Inflammatory macrophage treated with lipopolysaccharide for 4 hours (primary cell): ENCODE results near the gene ADAM12.
A peak's percentile ranks its signal among the peaks of the same experiment; 100 is the strongest.
"Not testable (repeated sequence)": the region's sequence is repeated elsewhere in the genome, so short reads cannot be mapped to it uniquely, and the experiment has no call there.

ENCODE experiments used
- DNase-seq: peaks from one replicate; pipeline ENCODE4 v3.0.0-alpha.2; 2020

Gene ADAM12

DNA sequence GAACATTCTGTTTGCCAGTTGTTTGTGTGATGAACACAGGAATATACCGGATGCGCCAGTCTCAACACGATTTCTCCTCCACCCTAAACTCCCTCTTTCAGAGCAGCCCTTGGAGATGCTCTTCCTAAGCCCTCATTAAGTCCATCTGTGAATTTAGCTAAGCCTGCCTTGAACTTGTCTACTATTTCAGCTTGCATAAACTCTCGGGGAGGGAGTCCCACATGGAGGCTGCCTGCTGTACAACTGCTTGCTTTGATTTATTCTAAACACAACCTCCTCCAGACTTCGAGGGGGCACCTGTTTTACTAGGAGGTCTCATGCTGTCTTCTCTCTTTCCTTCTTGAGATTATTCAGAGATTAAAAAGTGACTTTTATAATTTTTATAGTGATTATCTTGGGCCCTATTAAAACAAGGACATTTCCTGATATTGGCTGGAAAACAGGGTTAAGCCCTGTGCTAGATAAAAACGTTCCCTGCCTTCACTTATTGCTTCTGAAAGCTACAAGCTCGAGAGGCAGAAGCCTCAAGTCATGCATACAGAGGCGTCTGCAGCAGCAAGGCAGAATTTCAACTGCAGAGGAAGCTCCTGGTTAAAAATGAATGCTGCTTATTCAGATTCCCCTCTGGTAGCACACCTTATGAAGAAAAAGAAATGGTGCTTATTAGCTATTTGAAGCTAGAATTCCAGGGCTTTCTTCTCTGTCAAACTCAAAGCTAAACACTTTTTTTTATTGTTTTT is 317.6 kb downstream of the ADAM12 start:
- DNase-seq = no peak

DNA sequence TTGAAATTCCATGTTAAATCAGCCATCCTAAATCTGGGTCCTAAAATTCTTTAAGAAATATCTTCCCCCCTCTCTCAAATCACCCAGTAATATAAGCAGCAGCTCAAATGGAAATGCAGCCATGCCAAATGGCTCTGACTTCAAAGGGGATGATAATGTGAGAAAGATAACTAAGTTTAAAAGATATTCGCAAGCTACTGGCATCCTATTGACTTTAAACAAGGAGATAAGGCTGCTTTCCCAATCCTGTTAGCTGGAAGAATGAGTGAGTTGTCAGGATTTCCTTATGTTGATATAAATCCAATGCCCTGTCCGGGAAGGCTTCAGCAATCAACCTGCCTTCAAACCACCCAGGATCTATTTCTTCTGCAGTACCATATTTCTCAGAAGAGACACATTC is 320.0 kb downstream of the ADAM12 start:
- no peak for DNase-seq

DNA sequence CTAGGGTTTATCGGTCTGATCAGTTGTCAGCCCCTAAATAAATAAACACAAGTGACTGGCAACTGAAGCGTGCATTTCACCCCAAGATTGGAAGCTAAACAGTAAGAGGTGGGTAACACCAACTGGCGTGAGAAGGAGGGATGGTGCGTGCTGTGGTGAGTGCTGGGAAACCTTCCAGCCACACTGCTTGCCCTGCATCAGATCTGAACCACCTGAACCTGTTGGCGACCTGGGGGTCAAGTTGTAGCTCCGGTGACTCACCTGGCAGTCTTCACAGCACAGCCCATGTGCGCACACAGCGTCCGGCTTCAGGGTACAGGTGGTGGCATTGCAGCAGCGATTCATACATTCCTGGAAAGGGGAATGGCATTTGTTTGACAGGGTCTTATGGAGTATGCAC is 321.8 kb downstream of the ADAM12 start:
- DNase-seq = no peak

DNA sequence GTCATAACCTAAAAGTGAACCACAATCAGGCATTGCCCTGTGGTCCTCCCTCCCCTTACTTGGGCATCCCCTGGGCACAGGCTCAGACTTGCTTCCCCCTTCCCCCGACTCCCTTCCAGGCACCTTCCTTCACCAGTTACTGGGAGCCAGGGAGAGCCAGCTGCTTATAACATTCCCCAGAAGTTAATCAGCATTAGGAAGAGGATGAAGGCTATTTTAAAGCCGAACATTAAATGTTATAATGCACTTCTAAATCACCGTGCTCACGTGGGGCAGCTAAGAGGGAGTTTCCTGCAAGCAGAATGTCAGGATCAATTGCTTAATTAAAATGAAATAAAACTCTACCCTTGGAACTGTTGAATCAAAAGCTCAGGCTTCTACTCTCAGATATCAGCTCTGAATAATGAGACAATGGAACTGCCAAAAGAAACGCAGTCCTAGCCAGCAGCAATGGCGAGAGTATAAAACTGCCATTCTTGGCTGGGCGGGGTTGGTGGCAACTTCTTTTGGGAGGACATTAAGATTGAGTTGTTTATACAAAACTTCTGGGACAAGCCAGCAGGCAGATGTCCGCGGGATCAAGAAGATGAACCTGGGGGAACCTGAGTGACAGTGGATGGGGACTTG is 322.4 kb downstream of the ADAM12 start:
- no peak for DNase-seq

DNA sequence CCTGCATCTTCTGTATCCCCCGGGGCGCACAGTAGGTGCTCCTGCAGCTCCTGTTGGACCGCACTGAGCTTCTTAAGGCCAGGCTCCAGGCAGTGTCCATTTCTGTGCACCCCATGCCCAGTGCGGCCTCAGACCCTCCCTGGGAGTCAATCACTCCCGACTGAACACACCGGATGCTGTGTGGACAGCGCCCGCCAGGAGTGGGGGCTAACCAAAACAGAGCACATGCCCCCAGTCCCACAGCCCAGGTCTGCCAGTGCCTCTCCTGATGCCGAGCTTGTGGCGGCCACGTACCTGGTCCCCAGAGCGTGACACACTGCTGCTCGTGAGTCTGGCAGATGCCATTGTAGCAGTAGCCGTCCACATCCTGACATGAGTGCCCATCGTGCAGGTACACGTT is 323.8 kb downstream of the ADAM12 start:
- no peak for DNase-seq

DNA sequence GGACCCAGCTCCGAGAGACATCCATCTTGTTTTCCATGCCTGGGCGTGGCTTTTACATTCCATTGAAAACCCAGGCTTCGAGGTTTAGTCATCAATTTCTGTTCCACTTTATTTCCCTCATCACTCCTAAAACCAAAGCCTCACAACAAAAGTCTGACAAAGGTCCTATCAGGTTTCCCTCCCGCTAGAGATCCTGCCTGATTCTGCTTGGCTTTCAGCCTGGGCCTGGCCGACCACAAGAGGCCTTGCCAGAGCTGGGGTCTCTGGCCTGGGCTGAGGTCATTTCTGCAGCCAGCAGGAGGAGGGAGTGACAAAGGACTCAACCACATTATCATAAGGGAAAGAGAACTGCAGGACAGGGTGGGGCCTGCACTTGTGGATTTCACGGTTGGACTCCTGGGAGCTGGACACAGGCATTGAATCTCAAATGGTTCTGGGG is 324.9 kb downstream of the ADAM12 start:
- DNase-seq = peak; percentile 47

DNA sequence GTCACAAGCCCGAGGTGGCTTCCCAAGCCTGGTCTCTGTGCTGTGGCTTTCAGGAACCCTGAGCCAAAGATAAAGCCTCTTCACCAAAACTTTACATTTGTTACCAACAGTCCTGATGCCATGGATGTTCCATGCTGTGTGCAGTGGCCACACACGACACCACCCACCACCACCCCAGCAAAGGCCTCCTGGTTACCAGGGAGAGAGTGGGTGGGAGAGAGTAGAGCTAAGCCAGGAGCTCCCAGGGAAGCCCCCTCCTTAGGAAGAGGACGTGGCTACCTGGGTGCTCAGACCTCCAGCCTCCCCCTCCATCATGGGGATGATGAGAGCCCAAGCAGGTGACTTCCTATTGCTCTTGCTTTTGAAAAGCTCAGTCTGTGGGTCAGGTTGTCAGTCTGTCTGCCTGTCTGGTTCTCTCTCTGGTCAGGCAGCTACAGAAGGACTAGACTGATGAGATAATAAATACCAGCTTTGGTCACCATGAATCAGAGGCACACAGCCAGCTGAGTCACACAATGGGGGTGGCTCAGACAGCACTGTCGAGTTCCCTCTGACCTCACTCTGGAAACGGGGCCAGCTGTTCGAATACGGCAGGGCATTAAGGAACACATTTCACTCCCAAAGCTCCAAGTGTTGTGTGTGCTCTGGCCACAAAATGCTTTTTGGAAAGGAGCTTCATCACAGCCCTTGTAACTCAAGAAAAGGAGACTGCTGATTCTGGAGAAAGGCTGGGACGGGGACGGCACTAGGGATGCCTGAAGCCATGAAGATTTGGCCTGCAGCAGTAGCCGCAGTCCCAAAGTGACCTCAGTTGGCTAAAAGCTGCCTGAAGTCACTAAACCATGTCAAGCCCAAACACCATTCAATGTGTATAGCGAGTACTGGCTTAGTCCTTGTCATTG is 325.9 kb downstream of the ADAM12 start:
- peak; percentile 99 for DNase-seq

DNA sequence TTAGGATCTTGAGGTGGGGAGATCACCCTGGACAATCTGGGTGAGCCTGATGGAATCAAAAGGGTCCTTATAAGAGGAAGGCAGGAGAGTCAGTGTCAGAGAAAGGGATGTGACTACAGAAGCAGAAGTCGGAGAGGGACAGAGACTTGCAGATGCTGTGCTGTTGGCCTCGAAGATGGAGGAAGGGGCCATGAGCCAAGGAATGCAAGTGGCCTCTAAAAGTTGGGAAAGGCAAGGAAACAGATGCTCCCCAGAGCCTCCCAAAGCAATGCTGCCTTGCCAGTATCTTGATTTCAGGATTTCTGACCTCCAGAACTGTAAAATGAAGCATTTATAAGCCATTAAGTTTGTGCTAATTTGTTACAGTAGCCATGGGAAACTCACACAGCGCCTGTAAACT is 326.8 kb downstream of the ADAM12 start:
- no peak for DNase-seq

DNA sequence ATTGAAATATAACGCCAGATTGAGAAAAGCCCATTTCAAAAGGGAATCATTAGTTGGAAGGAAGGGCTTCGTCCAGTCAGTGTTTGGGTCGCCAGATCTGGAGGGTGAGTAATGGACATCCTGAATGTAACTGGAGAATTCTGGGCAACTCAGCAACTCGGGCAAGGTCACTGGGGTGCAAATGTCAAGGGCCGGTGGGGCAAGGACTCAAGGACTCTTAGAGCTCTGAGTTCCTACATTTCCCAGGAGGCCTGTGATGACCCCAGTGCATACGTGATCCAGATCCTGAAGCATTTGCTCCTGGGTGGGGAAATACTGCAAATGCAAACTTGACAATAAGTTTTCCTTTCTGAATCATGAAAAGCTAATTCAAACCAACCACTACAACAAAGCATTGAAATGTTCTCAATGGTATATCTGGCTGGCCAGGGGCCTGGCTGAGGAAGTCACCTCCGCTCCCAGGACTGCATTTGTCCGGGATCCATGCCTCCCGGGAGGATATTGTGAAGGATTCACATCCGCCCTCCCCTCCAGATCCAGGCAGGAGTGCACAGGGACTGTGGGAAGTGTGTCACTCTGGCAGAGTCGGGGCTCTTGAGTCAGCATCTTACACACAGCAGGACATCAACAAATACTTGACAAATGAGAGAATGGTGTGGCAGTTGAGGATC is 327.9 kb downstream of the ADAM12 start:
- DNase-seq = no peak

DNA sequence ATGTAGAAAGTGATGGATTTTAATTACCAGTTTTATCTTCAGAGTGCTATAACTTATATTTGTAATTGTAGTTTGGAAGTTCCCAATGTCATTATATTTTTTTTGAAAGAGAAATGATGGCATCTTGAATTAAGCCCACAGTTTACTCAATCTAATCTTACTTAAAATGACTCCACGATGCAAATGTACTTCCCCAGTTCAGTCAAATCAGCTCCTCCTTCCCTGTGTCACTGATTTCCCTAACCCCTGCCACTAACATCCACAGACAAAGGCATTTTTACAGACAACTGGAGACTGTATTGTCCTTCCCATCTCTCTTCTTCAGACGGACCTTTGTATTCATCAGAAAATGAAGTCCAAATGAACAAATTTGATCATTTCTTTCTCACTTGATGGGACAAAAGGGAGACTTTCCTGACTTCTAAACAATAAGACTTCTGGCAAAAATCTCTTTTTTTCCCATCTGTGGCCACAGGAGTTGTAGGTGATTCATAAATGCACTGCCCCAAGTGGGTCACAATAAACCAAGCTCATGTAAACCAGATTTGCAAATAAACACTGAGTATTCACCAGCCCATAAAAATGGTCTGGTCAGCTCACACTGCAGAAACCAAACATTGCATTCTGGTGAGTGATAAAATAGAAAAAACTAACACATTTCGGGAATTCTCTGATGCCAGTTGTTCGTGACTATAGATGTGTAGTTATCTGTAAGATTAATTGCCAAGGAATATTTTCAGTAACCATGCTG is 329.0 kb downstream of the ADAM12 start:
- peak; percentile 90 for DNase-seq

DNA sequence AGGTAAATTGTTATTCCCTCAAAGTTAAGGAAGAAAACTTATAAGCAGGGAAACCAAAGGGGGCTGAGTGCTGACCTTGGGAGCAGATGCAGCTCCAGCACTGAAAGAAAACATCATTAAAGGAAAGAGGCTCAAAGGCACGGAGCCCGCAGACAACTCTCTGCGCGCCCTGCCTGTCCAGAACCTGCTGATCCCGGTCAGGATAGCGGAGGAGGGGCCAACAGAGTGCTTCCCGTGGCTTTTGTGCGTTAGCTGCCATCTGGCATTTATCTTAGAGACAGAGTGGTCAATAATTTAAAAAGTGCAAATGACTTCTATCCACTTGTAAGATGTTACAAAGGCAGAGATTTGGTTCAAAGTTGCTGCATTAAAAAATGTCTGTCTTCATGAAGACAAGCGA is 329.8 kb downstream of the ADAM12 start:
- no peak for DNase-seq

DNA sequence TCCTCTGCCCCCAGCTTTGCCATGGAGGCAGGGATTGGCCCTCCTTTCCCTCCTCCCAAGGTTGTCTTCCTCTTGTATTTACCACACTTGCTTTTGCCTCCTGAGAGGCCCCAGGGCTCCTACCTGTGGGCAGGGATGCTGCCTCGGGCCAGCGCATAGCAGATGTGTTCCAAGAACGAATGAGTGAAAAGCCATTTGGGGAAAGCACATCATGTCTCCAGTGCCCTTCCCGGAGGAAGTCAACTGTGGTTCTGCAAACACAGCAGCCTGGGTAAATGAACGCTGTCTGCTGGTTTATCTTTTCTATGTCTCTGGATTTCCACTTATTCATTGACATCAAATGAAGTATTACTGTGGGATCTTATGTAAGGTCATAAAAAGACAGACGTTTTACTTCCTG is 330.2 kb downstream of the ADAM12 start:
- DNase-seq = no peak

DNA sequence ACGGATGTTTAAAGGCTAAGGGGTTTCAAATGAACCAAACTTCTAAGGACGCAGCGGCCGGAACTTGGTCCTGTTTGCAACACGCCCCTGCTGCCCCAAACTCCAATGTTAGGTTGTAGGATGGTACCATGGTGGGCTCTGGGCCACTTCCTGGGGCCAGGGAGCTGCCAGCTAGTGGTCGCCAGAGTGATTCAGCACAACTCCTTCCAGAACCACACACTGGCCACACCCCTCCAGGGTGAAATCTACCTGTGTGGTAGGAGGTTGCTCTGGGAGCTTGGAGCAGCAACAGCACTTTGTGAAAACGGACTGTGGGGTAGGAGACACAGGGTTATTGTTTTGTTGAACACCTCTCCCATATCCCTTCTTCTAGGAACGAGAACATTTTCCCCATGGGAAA is 330.8 kb downstream of the ADAM12 start:
- no peak for DNase-seq

DNA sequence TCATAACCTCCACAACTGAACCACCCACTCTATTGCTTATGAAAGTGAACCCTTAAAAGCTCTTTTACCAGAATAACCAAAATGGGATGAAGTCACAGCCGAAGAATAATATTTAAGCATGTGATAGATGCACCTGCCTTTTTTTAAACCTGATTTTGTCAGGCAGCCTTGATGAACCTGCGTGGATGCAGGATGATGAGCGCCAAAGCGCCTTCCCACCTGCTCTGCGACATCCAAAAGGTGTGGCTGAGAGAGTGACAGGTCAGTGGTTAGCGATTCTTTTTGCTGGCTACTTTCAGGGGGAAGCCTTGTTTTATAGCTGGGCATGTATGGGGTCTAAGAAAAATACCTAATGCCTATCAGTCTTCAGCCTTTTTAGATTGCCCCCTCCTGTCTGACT is 334.1 kb downstream of the ADAM12 start:
- no peak for DNase-seq

DNA sequence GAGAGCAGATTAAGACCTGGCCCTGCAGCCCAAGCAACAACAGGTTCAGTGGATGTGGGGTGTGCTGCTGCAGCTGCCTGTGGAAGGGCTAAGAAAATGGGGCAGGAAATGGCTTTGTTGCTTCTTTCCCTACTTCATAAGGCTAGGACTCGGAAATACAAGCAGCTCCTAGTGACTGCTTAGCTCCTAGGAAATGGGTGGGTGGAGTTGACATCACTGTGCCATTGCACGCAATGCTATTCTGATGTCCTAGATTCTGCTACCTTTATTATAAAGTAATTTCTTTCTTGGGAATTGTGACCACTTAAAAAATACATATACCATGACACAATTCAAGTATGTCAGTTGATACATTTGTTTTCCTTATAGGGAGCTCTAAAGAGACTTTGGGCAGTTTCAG is 336.1 kb downstream of the ADAM12 start:
- DNase-seq = peak; percentile 75

DNA sequence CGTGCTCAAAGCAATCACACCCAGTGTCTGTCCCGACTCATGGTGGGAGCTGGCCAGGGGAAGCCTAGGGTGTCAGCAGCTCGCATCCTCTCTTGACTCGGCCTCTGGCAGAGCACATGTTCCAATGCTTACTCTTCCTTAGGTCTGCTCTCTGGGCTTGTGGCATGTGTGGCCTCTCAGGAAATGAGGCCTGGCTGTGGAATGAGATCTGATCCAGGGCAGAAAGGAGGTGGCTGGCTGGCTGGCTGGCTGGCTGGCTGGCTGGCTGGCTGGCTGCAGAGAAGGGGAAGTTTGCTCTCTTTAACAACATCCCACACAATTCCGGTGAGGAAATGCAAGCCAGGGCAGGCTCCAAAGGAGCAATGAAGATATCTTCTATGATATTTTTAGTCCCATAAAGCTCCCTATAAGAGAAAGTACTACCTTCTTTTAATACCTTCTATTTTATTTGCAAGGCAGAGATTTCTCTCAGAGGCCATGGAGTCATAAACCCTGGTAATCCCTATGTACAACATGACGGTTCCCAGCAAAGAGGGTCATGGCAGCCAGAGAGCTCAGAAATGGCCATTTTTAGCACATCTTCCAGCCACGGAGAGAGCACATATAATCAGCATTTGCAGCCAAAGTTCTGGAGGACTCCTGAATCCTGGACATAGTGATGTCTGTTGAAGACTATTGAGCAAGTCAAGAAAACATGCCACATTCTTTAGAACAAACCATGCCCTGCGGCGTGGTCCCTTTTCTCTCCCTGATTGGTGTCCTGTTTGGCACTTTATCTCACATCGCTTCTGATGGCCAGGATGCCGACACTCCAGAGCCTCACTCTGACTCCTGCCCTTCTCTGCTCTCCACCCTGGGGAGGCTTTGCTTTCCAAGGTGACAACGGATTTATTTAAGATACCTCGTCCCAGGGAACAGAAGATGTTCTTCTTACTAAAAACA is 338.2 kb downstream of the ADAM12 start:
- peak; percentile 83 for DNase-seq

DNA sequence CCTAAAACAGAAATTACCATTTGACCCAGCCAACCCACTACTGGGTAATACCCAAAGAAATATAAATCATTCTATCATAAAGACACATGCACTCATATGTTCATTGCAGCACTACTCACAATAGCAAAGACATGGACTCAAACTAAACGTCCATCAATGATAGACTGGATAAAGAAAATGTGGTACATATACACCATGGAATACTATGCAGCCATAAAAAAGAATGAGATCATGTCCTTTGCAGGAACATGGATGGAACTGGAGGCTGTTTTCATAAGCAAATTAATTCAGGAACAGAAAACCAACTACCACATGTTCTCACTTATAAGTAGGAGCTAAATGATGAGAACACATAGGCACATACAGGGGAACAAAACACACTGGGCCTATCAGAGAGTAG is 340.5 kb downstream of the ADAM12 start:
- DNase-seq = not testable (repeated sequence)

DNA sequence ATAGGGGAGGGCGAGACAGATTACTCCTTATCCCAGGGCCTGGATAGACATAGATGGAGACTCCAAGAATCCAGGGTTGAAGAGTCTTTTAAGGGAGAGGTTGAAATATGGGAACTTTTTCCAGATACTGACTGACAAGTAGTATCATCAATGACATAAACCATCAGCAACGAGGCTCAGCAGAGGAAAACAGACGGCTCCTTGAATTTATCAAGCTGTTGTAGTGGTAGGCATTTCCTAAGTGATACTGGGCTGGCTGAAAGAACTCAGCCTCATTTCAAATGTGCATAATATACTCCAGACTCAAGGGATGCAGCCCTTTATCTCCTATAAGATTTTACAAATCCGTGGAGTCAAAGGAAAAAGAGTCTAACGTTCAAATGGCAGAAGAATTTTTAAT is 341.4 kb downstream of the ADAM12 start:
- DNase-seq = no peak

DNA sequence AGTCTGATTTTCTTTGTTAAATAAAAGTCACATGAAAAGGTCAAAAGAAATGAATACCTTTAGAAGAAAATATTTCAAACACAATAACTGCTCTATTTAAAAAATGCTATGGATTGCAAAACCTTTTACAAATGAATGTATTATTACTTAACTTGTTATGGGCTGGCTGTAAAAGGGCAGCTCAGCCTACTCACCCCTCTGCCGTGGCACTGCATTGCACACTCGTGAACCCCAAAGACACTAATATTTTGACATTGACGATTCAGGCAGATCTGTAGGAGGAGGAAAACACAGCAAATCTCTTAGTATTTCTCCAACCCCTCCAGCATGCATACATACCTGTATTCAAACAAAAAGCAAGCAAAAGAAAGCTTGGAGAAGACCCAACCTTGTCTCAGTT is 342.4 kb downstream of the ADAM12 start:
- DNase-seq = peak; percentile 82

DNA sequence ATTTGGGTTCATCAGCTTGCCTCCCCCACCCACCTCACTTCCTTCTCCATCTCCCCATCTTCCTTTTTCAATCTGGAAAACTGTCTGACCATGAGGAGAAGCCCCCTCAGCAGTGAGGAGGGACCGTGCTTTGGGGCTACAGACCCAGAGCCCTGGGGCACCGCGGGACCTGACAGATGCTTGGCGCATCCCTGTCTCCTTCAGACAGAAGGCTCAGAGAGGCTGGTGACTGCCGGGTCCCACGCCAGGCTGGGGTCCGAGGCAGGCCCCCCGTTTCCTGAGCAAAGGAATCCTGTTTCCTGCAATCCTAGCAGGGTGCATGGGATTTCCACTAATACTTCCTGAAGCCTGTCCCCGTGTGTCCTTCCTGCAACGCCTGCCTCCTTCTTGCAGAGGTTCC is 344.9 kb downstream of the ADAM12 start:
- DNase-seq = no peak

DNA sequence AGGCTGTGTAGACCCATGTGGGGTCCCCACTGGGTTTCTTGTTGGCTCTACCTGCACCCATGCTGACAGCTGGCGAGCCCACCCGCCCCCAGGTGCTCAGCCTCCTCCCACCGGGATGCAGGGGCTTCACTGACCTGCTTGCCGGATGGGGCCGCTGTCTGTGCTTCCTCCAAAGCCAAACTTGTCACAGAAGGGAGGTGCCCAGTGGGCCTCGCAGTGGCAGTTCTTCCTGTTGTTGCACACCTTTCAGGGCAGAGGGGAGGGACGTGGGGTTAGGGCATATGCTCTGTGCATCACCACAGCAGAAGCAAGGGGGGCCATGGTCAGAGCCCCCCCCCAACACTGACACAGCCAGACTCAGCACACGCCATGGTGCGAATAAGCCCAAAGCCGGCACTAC is 345.4 kb downstream of the ADAM12 start:
- no peak for DNase-seq
